ENCODE measurements around the gene DHRS7B. TPM values are rescaled to one million over a fixed set of nuclear protein-coding genes. Genes with fewer than 3 reads are reported as not detected.
A peak's percentile ranks its signal among the peaks of the same experiment; 100 is the strongest.

DHRS7B gene
- 29.5 and 38.4 TPM in 2 replicates for total RNA-seq (2014; rRNA removed)
- percentile 62 among the genes with signal in this experiment for Bru-seq, nascent RNA
- BruChase-seq, experiment 1, labeled RNA remaining after a 6-hour chase: percentile 57 among the genes with signal in this experiment
- BruChase-seq, experiment 2, labeled RNA remaining after a 2-hour chase: percentile 55 among the genes with signal in this experiment
- long read RNA-seq, transcript DHRS7B-202 (7 exons, 2,175 nt): major isoform, 41 of 54 reads
- long read RNA-seq, partial matches to known transcripts: 2 of 54 reads
- long read RNA-seq, other reads (novel, unspliced or antisense): 7 of 54 reads

- H3K4me1 ChIP-seq (ENCODE audit: insufficient read depth, low read length): peaks cover 11% of the 10 kb centered on the region
- peak within 1 kb of the TSS; percentile 95 for H3K4me2 ChIP-seq (ENCODE audit: low read length)
- ChIA-PET CTCF (interaction anchor here (0.5 to 1.3 kb wide), 2 partner anchors 161 to 330 kb away, joined by 3 to 7 read pairs; no protein-coding TSS in a partner anchor), POLR2A (ENCODE audit: unreplicated experiment) (no interaction called here)
- peak within 1 kb of the TSS; percentile 86 for H3K4me3 ChIP-seq (ENCODE audit: low read length)
- H4K20me1 ChIP-seq (ENCODE audit: low read length): no peaks in the 10 kb centered on the region
- BruUV-seq (replicated peaks): TSS peak; percentile 89
- H3K27ac ChIP-seq (ENCODE audit: low read length): peak within 1 kb of the TSS; percentile 63
- H3F3A ChIP-seq (ENCODE audit: low read length, unreplicated experiment): no peaks in the 10 kb centered on the region
- DNase-seq (peak; percentile 99), ATAC-seq (peak; percentile 95)
- H3K9me3 ChIP-seq (ENCODE audit: low read length): no peaks in the 10 kb centered on the region
- no peaks in the 10 kb centered on the region for H3K36me3 ChIP-seq (ENCODE audit: low read depth, low read length)
- H3K79me2 ChIP-seq (ENCODE audit: low read length): peaks cover 47% of the 10 kb centered on the region
- TF ChIP-seq CTCF (conservative IDR thresholded peaks at IDR 0.05; ENCODE audit: low read depth, low read length): no peak
- peak within 1 kb of the TSS; percentile 83 for H2AFZ ChIP-seq (ENCODE audit: low read length)
- H3K9me2 ChIP-seq (replicated peaks; ENCODE audit: low read length): no peaks in the 10 kb centered on the region
- intact Hi-C loops (cut with micrococcal nuclease): no loop called here
- no peaks in the 10 kb centered on the region for H3K27me3 ChIP-seq (ENCODE audit: low read length)
- H3K9ac ChIP-seq (ENCODE audit: low read length): peak within 1 kb of the TSS; percentile 85
These were observed at the start of gene DHRS7B for GRCh38 chr17:21126645-21127508. Gene DHRS7B, plus strand, starts transcription at chr17:21126964. Its CDS starts 8 bp downstream, at chr17:21126972.

GRCh38 chr17:21077281-21077680 lies 49.5 kb upstream of the DHRS7B start:
- H3K9ac ChIP-seq (ENCODE audit: low read length): no peak overlapping the region
- intact Hi-C loops (cut with micrococcal nuclease): no loop called here
- H3F3A ChIP-seq (ENCODE audit: low read length, unreplicated experiment): no peaks in the 10 kb centered on the region
- TF ChIP-seq EZH2 (IDR thresholded peaks at IDR 0.05; ENCODE audit: low read length, unreplicated experiment) (no peak), EZH2phosphoT487 (IDR thresholded peaks at IDR 0.05; ENCODE audit: borderline replicate concordance, low read length) (no peak), CTCF (conservative IDR thresholded peaks at IDR 0.05; ENCODE audit: low read depth, low read length) (no peak)
- no peaks in the 10 kb centered on the region for H4K20me1 ChIP-seq (ENCODE audit: low read length)
- DNase-seq: no peak
- POLR2A ChIA-PET (ENCODE audit: unreplicated experiment): no interaction called here
- no TSS peak for BruUV-seq (replicated peaks)
- ATAC-seq: no peak
- H3K9me2 ChIP-seq (replicated peaks; ENCODE audit: low read length): no peaks in the 10 kb centered on the region
- no peak overlapping the region for H3K4me3 ChIP-seq (ENCODE audit: low read length)
- H3K27ac ChIP-seq (ENCODE audit: low read length): no peak overlapping the region
- no peaks in the 10 kb centered on the region for H3K4me1 ChIP-seq (ENCODE audit: insufficient read depth, low read length)
- no peaks in the 10 kb centered on the region for H3K9me3 ChIP-seq (ENCODE audit: low read length)
- no peaks in the 10 kb centered on the region for H3K79me2 ChIP-seq (ENCODE audit: low read length)
- no peak overlapping the region for H3K4me2 ChIP-seq (ENCODE audit: low read length)
- no peaks in the 10 kb centered on the region for H3K36me3 ChIP-seq (ENCODE audit: low read depth, low read length)
- no peak overlapping the region for H2AFZ ChIP-seq (ENCODE audit: low read length)
- CTCF ChIA-PET: no interaction called here
- peaks cover 10% of the 10 kb centered on the region; the same call in 1 of the 2 replicates for H3K27me3 ChIP-seq (ENCODE audit: low read length)

Measured in PC-3 (cell line).